H9 (cell line): ENCODE data around the gene TGFBR1. TPM values are rescaled to one million over a fixed set of nuclear protein-coding genes. Genes with fewer than 3 reads are reported as not detected.

ENCODE experiments used
- DNase-seq: peaks from one replicate; pipeline ENCODE4 v3.0.0-alpha.2; 2017
- H2AFZ ChIP-seq: one replicate; pipeline ENCODE4 v1.6.1; 2013; ENCODE audit warnings: mild to moderate bottlenecking, low read length, control low read depth, moderate library complexity
- H2AK5ac ChIP-seq: 2 replicates; pipeline ENCODE4 v1.6.1; 2013; ENCODE audit warnings: low read length, control low read depth, mixed read lengths; ENCODE audit not compliant: insufficient read length
- H2BK120ac ChIP-seq: one replicate; pipeline ENCODE4 v1.6.1; 2013; ENCODE audit warnings: low read depth, mild to moderate bottlenecking, low read length, control low read depth, inconsistent platforms; ENCODE audit not compliant: poor library complexity, severe bottlenecking
- H2BK12ac ChIP-seq: 2 replicates; pipeline ENCODE4 v1.6.1; 2013; ENCODE audit warnings: low read length, control low read depth, mixed read lengths, low read depth; ENCODE audit not compliant: insufficient read length
- H2BK15ac ChIP-seq: 2 replicates; pipeline ENCODE4 v1.6.1; 2013; ENCODE audit warnings: low read depth, low read length, control low read depth
- H2BK20ac ChIP-seq: one replicate; pipeline ENCODE4 v1.6.1; 2013; ENCODE audit warnings: low read depth, mild to moderate bottlenecking, low read length, control low read depth, inconsistent platforms; ENCODE audit not compliant: poor library complexity, severe bottlenecking
- H2BK5ac ChIP-seq: 2 replicates; pipeline ENCODE4 v1.6.1; 2013; ENCODE audit warnings: low read length, control low read depth, mixed read lengths; ENCODE audit not compliant: insufficient read length
- H3K14ac ChIP-seq: 2 replicates; pipeline ENCODE4 v1.6.1; 2013; ENCODE audit warnings: low read length, control low read depth; ENCODE audit not compliant: insufficient read depth
- H3K18ac ChIP-seq: 2 replicates; pipeline ENCODE4 v1.6.1; 2013; ENCODE audit warnings: low read depth, mild to moderate bottlenecking, mixed read lengths, low read length, control low read depth; ENCODE audit not compliant: insufficient read length
- H3K23ac ChIP-seq: 2 replicates; pipeline ENCODE4 v1.6.1; 2013; ENCODE audit warnings: low read length, control low read depth, mixed read lengths, low read depth; ENCODE audit not compliant: insufficient read length
- H3K23me2 ChIP-seq: 2 replicates; pipeline ENCODE4 v1.6.1; 2013; ENCODE audit warnings: low read depth, mild to moderate bottlenecking, mixed read lengths, low read length, control low read depth; ENCODE audit not compliant: insufficient read length, poor library complexity, severe bottlenecking
- H3K27ac ChIP-seq: 2 replicates; pipeline ENCODE4 v1.5.1; 2013; ENCODE audit warnings: low read length, control low read depth, mixed read lengths, low read depth; ENCODE audit not compliant: insufficient read length
- H3K27me3 ChIP-seq: 2 replicates; pipeline ENCODE4 v1.6.1; 2013; ENCODE audit warnings: low read length, control low read depth, inconsistent platforms; ENCODE audit not compliant: insufficient read depth
- H3K4ac ChIP-seq: 2 replicates; pipeline ENCODE4 v1.6.1; 2013; ENCODE audit warnings: low read depth, mild to moderate bottlenecking, control low read depth, inconsistent platforms, low read length, moderate library complexity
- H3K4me1 ChIP-seq: 2 replicates; pipeline ENCODE4 v1.6.1; 2013; ENCODE audit warnings: low read length, control low read depth, inconsistent platforms; ENCODE audit not compliant: insufficient read depth
- H3K4me2 ChIP-seq: 2 replicates; pipeline ENCODE4 v1.6.1; 2013; ENCODE audit warnings: low read length, control low read depth, mixed read lengths; ENCODE audit not compliant: insufficient read length, insufficient read depth
- H3K56ac ChIP-seq: 2 replicates; pipeline ENCODE4 v1.6.1; 2013; ENCODE audit warnings: low read depth, mild to moderate bottlenecking, mixed read lengths, low read length, control low read depth; ENCODE audit not compliant: insufficient read length
- H3K79me1 ChIP-seq: 2 replicates; pipeline ENCODE4 v1.6.1; 2013; ENCODE audit warnings: low read depth, mild to moderate bottlenecking, moderate library complexity, low read length, control low read depth, inconsistent platforms; ENCODE audit not compliant: insufficient read depth, poor library complexity, severe bottlenecking
- H3K79me2 ChIP-seq: 2 replicates; pipeline ENCODE4 v1.6.1; 2013; ENCODE audit warnings: low read length, control low read depth, inconsistent platforms; ENCODE audit not compliant: insufficient read depth
- H3K9ac ChIP-seq: 2 replicates; pipeline ENCODE4 v1.6.1; 2013; ENCODE audit warnings: low read length, control low read depth, mixed read lengths; ENCODE audit not compliant: insufficient read length; ENCODE audit errors: extremely low read depth
- H3K9me3 ChIP-seq: one replicate; pipeline ENCODE4 v1.6.1; 2013; ENCODE audit warnings: low read depth, low read length, inconsistent platforms; ENCODE audit not compliant: control insufficient read depth
- H3T11ph ChIP-seq: one replicate; pipeline ENCODE4 v1.6.1; 2013; ENCODE audit warnings: mild to moderate bottlenecking, low read length, control low read depth, inconsistent platforms
- H4K20me1 ChIP-seq: one replicate; pipeline ENCODE4 v1.6.1; 2013; ENCODE audit not compliant: control insufficient read depth, insufficient read length, insufficient read depth
- H4K5ac ChIP-seq: 2 replicates; pipeline ENCODE4 v1.6.1; 2013; ENCODE audit warnings: low read depth, mild to moderate bottlenecking, mixed read lengths, low read length, control low read depth; ENCODE audit not compliant: insufficient read length
- H4K8ac ChIP-seq: replicated peaks from 2 replicates; pipeline ENCODE4 v1.6.1; 2013; ENCODE audit warnings: low read length, control low read depth, mixed read lengths, low read depth; ENCODE audit not compliant: insufficient read length
- H4K91ac ChIP-seq: 2 replicates; pipeline ENCODE4 v1.6.1; 2013; ENCODE audit warnings: low read depth, mild to moderate bottlenecking, moderate library complexity, mixed read lengths, low read length, control low read depth; ENCODE audit not compliant: insufficient read length
- H3K27ac Mint-ChIP-seq, 3 experiments: 2 replicates in 2 of 3; 3 replicates in 1 of 3; pipeline ENCODE4 v1.8.0; 2020 to 2021; ENCODE audit warnings: mixed read lengths in 3 of 3, mild to moderate bottlenecking in 1 of 3, moderate library complexity in 1 of 3
- H3K27me3 Mint-ChIP-seq: 2 replicates; pipeline ENCODE4 v1.8.0; 2021; ENCODE audit warnings: low read depth, mild to moderate bottlenecking, moderate library complexity, mixed read lengths
- H3K36me3 Mint-ChIP-seq, 3 experiments: 2 replicates in 2 of 3; 3 replicates in 1 of 3; pipeline ENCODE4 v1.8.0; 2020 to 2021; ENCODE audit warnings: low read depth in 3 of 3, mixed read lengths in 3 of 3; ENCODE audit not compliant: insufficient read depth in 1 of 3
- H3K4me1 Mint-ChIP-seq, 2 experiments: 2 replicates each; pipeline ENCODE4 v1.8.0; 2020; ENCODE audit warnings: mixed read lengths in 2 of 2
- H3K4me3 Mint-ChIP-seq, 2 experiments: 2 replicates in 1 of 2; 3 replicates in 1 of 2; pipeline ENCODE4 v1.8.0; 2020 to 2021; ENCODE audit warnings: mild to moderate bottlenecking in 2 of 2, mixed read lengths in 2 of 2, moderate library complexity in 1 of 2
- H3K9me3 Mint-ChIP-seq, 2 experiments: 2 replicates in 1 of 2; 3 replicates in 1 of 2; pipeline ENCODE4 v1.8.0; 2020; ENCODE audit warnings: mild to moderate bottlenecking in 2 of 2, mixed read lengths in 2 of 2, moderate library complexity in 1 of 2
- WGBS: extraction: QIAGEN DNeasy Blood & Tissue Kit; methylation state at CpG from one replicate; pipeline ENCODE4 v1.1.7; 2013; ENCODE audit warnings: missing lambda C conversion rate, low lambda C conversion rate, mixed read lengths; ENCODE audit not compliant: insufficient read length; ENCODE audit errors: extremely low coverage; 5-methylcytosine and 5-hydroxymethylcytosine counted together
- total RNA-seq: library from RNA; stranded (reverse); gene quantifications from 2 replicates; pipeline ENCODE4 v1.2.1, GENCODE V29; 2021
- TF ChIP-seq, protein P1 (sequence below): fragments of 200-600 bp; sonication (generic); conservative IDR thresholded peaks from 3 replicates; pipeline ENCODE4 v1.8.0; 2021; ENCODE audit warnings: antibody characterized with exemption, mild to moderate bottlenecking

TGFBR1 gene
- total RNA-seq, 1 experiment from 2014 or later: 59.3 TPM

- H3K79me2 ChIP-seq: peaks cover 9% of the 10 kb centered on the region; the same call in 1 of the 2 replicates
Measured at GRCh38 chr9:99130069-99130468, 25.2 kb downstream of the TGFBR1 start.

More at GRCh38 chr9:99130069-99130468, 25.2 kb downstream of the TGFBR1 start:
- Histone ChIP-seq H3K4me1 (peaks cover 3% of the 10 kb centered on the region; the same call in 1 of the 2 replicates), H3K4ac (no peak overlapping the region), H2AFZ (no peak overlapping the region), H3K27me3 (no peaks in the 10 kb centered on the region), H2BK5ac (no peak overlapping the region), H4K5ac (no peak overlapping the region), H3K79me1 (no peaks in the 10 kb centered on the region), H3K9ac (no peak overlapping the region), H3K9me3 (peaks cover 6% of the 10 kb centered on the region), H3T11ph (no peak overlapping the region), H3K4me2 (no peak overlapping the region), H3K14ac (no peak overlapping the region), H2BK12ac (no peak overlapping the region), H3K56ac (no peak overlapping the region), H4K91ac (no peak overlapping the region), H4K8ac (no peak overlapping the region), H3K23me2 (no peaks in the 10 kb centered on the region), H2AK5ac (no peak overlapping the region), H2BK15ac (no peak overlapping the region), H3K23ac (no peak overlapping the region), H2BK120ac (no peak overlapping the region), H3K18ac (no peak overlapping the region), H2BK20ac (no peak overlapping the region), H4K20me1 (no peaks in the 10 kb centered on the region), H3K27ac (no peak overlapping the region)
- TF ChIP-seq, protein P1, sequence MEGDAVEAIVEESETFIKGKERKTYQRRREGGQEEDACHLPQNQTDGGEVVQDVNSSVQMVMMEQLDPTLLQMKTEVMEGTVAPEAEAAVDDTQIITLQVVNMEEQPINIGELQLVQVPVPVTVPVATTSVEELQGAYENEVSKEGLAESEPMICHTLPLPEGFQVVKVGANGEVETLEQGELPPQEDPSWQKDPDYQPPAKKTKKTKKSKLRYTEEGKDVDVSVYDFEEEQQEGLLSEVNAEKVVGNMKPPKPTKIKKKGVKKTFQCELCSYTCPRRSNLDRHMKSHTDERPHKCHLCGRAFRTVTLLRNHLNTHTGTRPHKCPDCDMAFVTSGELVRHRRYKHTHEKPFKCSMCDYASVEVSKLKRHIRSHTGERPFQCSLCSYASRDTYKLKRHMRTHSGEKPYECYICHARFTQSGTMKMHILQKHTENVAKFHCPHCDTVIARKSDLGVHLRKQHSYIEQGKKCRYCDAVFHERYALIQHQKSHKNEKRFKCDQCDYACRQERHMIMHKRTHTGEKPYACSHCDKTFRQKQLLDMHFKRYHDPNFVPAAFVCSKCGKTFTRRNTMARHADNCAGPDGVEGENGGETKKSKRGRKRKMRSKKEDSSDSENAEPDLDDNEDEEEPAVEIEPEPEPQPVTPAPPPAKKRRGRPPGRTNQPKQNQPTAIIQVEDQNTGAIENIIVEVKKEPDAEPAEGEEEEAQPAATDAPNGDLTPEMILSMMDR: no peak
- no peak for DNase-seq
- Mint-ChIP-seq H3K27me3 (no peaks in the 10 kb centered on the region), H3K4me1 (peaks cover 9 to 13% of the 10 kb centered on the region in 2 experiments), H3K27ac (peak overlapping the region in 1 of 3 experiments; percentile 56; a peak in 1 of 7 replicates), H3K4me3 (no peak overlapping the region), H3K9me3 (peaks cover 6 to 16% of the 10 kb centered on the region in 2 experiments; a peak in 4 of 5 replicates), H3K36me3 (peaks cover 11 to 18% (median 16%) of the 10 kb centered on the region in 3 experiments)
- no CpG with 5 or more reads among the region's 3 CpGs for WGBS
